GM12874 (cell line): Measurements from ENCODE around the gene MEGF10.

Experiments used
- TF ChIP-seq, protein P1 (sequence below): IDR thresholded peaks from 2 replicates; pipeline ENCODE4 v1.5.1; 2011; ENCODE audit warnings: low read depth, mild to moderate bottlenecking, control low read depth, low read length, moderate library complexity; ENCODE audit not compliant: insufficient read depth

Gene MEGF10

DNA sequence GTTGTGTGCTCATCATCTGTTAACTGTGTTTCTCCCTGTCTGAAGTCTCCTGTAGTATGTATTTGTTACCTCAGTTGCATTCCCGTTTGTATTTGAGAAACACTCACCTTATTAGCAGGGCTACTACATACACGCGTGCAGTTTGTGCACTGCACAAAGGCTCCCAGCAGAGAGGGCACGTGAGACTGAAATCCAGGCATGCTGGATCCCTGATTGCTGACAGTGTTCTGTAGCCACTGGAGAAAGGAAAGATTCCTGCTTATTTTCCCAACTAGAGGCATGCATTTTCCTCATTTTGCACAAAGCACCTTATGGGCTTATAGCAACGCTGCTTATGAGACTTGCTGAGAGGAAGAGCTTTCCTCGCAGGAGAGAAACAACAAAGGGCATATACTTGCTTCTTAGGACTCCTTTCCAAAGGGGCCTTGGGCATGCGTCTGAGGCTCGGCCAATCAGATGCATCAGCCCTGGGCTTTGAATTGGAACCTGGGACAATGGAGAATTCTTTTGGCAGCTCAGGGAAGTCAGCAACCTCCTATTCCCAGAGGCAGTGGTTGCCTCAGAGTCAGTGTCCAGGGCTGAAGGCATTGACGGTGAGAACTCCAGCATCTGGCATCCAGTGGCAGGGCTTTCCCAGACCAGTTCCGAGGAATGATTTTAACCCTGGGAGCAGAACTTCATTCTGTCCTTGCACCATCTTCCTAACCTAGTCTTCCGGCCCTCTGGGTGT lies 9.9 kb upstream of the MEGF10 start:
- TF ChIP-seq, protein P1, sequence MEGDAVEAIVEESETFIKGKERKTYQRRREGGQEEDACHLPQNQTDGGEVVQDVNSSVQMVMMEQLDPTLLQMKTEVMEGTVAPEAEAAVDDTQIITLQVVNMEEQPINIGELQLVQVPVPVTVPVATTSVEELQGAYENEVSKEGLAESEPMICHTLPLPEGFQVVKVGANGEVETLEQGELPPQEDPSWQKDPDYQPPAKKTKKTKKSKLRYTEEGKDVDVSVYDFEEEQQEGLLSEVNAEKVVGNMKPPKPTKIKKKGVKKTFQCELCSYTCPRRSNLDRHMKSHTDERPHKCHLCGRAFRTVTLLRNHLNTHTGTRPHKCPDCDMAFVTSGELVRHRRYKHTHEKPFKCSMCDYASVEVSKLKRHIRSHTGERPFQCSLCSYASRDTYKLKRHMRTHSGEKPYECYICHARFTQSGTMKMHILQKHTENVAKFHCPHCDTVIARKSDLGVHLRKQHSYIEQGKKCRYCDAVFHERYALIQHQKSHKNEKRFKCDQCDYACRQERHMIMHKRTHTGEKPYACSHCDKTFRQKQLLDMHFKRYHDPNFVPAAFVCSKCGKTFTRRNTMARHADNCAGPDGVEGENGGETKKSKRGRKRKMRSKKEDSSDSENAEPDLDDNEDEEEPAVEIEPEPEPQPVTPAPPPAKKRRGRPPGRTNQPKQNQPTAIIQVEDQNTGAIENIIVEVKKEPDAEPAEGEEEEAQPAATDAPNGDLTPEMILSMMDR: no peak

DNA sequence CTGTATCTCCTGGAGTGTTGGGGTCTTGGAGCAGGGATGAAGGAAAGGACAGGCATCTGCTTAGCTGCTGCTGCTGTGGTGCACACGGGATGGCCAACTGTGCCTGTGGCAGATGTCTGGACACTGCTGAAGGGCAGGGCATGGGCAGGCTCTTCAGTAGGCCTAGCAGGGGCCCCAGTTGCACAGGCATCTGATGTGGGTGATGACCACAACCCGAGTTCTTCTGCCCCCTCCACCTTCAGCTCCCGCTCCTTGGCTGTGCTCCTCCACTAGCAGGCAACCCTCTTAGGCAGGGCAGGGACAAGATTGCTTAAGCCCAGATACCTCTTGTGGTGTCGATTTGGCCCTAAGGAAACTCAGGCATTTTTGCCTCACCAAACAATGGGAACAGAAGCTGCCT lies 9.0 kb upstream of the MEGF10 start:
- TF ChIP-seq, protein P1: no peak

DNA sequence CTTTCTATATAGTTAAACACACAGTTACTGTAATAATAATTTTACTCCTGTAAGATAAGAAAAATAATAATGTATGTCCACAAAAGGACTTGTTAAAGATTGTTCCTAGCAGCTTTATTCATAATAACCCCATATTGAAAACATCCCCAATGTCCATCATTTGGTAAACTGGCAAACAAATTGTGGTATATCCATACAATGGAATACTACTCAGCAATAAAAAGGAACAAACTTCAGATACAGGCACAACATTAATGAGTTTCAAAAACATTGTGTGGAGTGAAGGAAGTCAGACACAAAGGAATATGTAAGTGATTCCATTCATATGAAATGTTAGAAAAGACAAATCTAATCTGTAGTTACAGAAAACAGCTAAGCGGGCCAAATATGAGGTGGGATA lies 1.9 kb upstream of the MEGF10 start:
- TF ChIP-seq, protein P1: no peak

DNA sequence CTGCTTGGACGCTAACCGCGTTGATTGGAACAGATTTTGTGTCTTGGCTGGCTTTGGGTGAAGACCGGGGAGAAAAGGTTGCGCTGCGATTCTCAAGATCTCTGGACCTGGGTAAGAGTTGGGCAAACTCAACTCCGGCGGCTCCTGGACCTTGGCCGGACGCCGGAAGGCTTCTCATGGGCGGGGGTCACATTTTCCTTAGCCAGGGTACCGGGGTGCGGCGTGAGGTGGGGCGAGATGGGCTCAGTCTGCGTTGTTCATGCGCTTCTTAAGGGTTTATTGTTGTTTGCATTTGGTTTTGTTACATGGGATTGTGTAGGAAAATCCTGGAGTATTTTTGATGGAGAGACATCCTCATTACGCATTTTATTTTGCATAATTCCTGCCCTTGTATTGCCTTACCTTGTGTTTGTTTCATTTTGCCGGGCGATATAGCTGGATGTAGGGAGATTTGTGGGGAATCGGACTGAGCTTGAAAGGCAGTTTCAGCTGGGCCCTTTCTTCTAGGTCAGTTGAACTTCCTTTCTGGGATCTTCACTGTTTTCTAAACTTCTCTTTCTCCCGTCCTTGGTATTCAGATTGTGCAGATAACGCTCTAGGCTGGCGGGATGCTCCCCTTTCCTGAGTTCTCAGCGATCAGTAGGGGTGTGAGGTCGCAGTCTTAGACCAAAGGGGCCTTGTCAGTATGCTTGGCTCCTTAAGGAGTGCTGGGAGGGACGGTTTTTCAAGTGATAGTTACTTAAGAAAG lies 524 bp downstream of the MEGF10 start:
- TF ChIP-seq, protein P1: no peak

DNA sequence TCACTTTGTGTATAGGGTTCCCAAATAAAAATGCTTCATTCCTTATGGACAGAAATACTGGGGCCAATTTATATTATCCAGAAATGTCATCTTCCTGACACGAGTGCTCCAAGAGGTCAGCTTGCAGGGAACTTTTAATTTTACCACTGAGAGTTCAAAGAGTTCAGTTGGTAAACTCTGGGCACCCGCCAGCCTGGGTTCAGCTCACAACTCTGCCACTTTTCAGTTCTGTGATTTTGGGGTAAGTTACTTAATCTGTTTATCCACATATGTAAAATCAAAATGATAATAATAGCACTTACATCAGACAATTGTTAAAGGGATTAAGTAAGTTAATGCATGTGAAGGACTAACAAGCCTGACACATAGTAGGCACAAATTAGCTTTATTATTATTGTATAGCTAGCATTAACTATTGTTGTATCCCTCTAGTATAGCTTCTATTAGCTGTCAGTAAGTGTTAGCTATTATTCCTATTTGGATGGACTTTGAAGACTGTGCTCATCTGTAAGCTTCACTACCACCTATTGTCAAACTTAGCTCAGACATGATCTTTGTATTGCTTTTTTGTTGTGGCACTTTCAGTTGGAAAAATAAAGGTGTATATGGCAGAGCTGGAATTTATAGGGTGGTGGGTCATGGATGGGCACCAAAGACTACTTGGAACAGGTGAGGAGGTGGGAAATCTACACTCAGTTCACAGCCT lies 1.6 kb downstream of the MEGF10 start:
- TF ChIP-seq, protein P1: no peak

DNA sequence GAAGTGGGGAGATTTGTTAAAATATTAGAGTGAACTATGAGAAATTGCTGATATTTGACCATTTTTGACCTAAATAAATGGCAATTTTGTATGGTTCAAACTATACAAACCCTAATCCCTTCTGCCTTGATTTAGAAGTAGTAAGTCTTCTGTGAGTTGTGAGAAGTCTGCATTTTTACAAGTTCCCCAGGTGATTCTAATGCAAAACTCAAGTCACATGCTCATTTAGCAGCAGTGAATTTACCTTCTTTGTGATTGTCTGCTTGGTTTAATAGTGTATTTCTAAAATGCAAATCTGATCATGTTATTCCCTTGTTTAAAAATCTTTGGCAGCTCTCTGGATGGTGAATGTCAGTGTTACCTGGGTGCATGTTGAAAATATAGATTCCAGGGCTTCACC lies 2.8 kb downstream of the MEGF10 start:
- TF ChIP-seq, protein P1: no peak

DNA sequence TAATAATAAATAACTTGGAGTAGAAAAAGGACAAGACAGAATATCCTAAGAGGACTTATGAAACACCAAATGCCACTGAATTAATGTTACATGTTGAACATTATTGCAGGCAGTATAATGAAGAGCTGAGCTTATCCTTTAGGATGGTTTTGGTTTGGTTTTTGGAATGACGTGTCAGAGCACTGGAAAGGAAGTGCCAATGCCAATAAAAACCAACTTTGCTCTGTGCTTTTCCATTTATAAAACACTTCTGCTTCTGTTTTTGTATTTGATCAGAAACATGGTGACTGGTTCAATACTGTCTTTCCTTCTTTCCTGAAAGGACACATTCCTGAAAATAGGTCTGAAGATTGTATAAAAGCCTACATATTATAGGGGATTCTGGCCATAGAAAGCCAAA lies 4.2 kb downstream of the MEGF10 start:
- TF ChIP-seq, protein P1: no peak
